HG02884 (cell line): Measurements from ENCODE around the gene CREB3.
A peak's percentile ranks its signal among the peaks of the same experiment; 100 is the strongest.

ENCODE experiments used
- ATAC-seq: cut with Tn5 transposase; IDR thresholded peaks from one replicate; pipeline ENCODE4 v1.9.1; 2021; ENCODE audit warnings: mild to moderate bottlenecking, moderate library complexity; ENCODE audit not compliant: unreplicated experiment

Gene CREB3

GRCh38 chr9:35725362-35725761 lies 7.1 kb upstream of the CREB3 start:
- ATAC-seq, result no peak

- ATAC-seq, result no peak
Measured at GRCh38 chr9:35726931-35727330, 5.5 kb upstream of the CREB3 start.

GRCh38 chr9:35727676-35728040 lies 4.8 kb upstream of the CREB3 start:
- ATAC-seq, result no peak

- ATAC-seq, result no peak
Measured at GRCh38 chr9:35728041-35728971, 4.2 kb upstream of the CREB3 start.

GRCh38 chr9:35729101-35729500 lies 3.4 kb upstream of the CREB3 start:
- ATAC-seq, result no peak

- no peak for ATAC-seq
Measured at GRCh38 chr9:35729700-35730485, 2.6 kb upstream of the CREB3 start.

- ATAC-seq, result no peak
Measured at GRCh38 chr9:35730486-35730854, 2.0 kb upstream of the CREB3 start.

- no peak for ATAC-seq
Measured at GRCh38 chr9:35731415-35732184, 866 bp upstream of the CREB3 start.

GRCh38 chr9:35732800-35733541 lies 505 bp downstream of the CREB3 start:
- peak; percentile 7 for ATAC-seq

- no peak for ATAC-seq
Measured at GRCh38 chr9:35734096-35734495, 1.6 kb downstream of the CREB3 start.

GRCh38 chr9:35736201-35736633 lies 3.8 kb downstream of the CREB3 start:
- no peak for ATAC-seq

GRCh38 chr9:35737143-35737542 lies 4.7 kb downstream of the CREB3 start:
- ATAC-seq, result no peak

GRCh38 chr9:35738186-35738585 lies 5.7 kb downstream of the CREB3 start:
- ATAC-seq, result no peak

GRCh38 chr9:35738924-35739323 lies 6.5 kb downstream of the CREB3 start:
- no peak for ATAC-seq

GRCh38 chr9:35740243-35740642 lies 7.8 kb downstream of the CREB3 start:
- no peak for ATAC-seq

GRCh38 chr9:35741740-35742139 lies 9.3 kb downstream of the CREB3 start:
- ATAC-seq, result no peak

GRCh38 chr9:35743452-35743851 lies 11.0 kb downstream of the CREB3 start:
- ATAC-seq, result no peak

GRCh38 chr9:35743880-35744518 lies 11.5 kb downstream of the CREB3 start:
- ATAC-seq, result no peak

GRCh38 chr9:35745569-35745968 lies 13.1 kb downstream of the CREB3 start:
- ATAC-seq, result no peak

GRCh38 chr9:35746583-35746982 lies 14.1 kb downstream of the CREB3 start:
- ATAC-seq, result no peak
